Upper lobe of left lung (tissue), 6 donors: ENCODE measurements around the gene AKAP8L. TPM values are rescaled to one million over a fixed set of nuclear protein-coding genes. Genes with fewer than 3 reads are reported as not detected.

Experiments
- ATAC-seq, 2 donors: fragments of 200-7000 bp; cut with Tn5 transposase; one replicate each; pipeline ENCODE4 v1.9.1; 2022; ENCODE audit warnings: mild to moderate bottlenecking in 2 of 2, moderate library complexity in 2 of 2; ENCODE audit not compliant: low FRiP score in 2 of 2
- DNase-seq, 2 donors: peaks; one replicate each; pipeline ENCODE4 v3.0.0-alpha.2; 2019 to 2020
- H3K27ac ChIP-seq, 4 donors: fragments of 200-600 bp; sonication (generic); one replicate each; pipeline ENCODE4 v1.5.1; 2016 to 2019
- H3K27me3 ChIP-seq, 4 donors: fragments of 200-600 bp; sonication (generic); one replicate each; pipeline ENCODE4 v1.5.1; 2017 to 2019
- H3K36me3 ChIP-seq, 4 donors: fragments of 200-600 bp; sonication (generic); one replicate each; pipeline ENCODE4 v1.5.1; 2016 to 2019
- H3K4me1 ChIP-seq, 4 donors: fragments of 200-600 bp; sonication (generic); one replicate each; pipeline ENCODE4 v1.5.1; 2018 to 2019
- H3K4me3 ChIP-seq, 4 donors: fragments of 200-600 bp; sonication (generic); one replicate each; pipeline ENCODE4 v1.5.1; 2017 to 2019; ENCODE audit warnings: mild to moderate bottlenecking in 2 of 4, moderate library complexity in 1 of 4
- H3K9me3 ChIP-seq, 4 donors: fragments of 200-600 bp; sonication (generic); one replicate each; pipeline ENCODE4 v1.5.1; 2018 to 2019
- CTCF ChIP-seq, 6 experiments: fragments of 450-650 bp in 4 of 6; fragments of 200-600 bp in 2 of 6; sonication (generic) in 2 of 6; IDR thresholded peaks; one replicate each; pipeline ENCODE4 v1.5.1; 2016 to 2019; ENCODE audit warnings: antibody characterized with exemption in 6 of 6
- EP300 ChIP-seq, 4 donors: sonication (generic); formaldehyde crosslinking; IDR thresholded peaks; one replicate each; pipeline ENCODE4 v1.5.1; 2017; ENCODE audit warnings: antibody characterized with exemption in 4 of 4, control low read depth in 2 of 4
- POLR2A ChIP-seq, 4 donors: fragments of 450-650 bp; IDR thresholded peaks; one replicate each; pipeline ENCODE4 v1.5.1; 2016 to 2017; ENCODE audit warnings: antibody characterized with exemption in 4 of 4, mild to moderate bottlenecking in 2 of 4
- POLR2AphosphoS5 ChIP-seq, 2 donors: sonication (generic); formaldehyde crosslinking; IDR thresholded peaks; one replicate each; pipeline ENCODE4 v1.5.1; 2017; ENCODE audit warnings: antibody characterized with exemption in 2 of 2
- WGBS, 2 donors: methylation state at CpG; one replicate each; pipeline ENCODE4 v1.1.5; 2017 to 2018; 5-methylcytosine and 5-hydroxymethylcytosine counted together
- total RNA-seq, 6 donors: library from RNA; depleted of rRNA in 4 of 6; stranded (reverse); fragments of >200 nt in 4 of 6; gene quantifications; one replicate each; pipeline versions ENCODE4 v1.1.0 to v1.2.1, GENCODE V29; 2016 to 2021
- donor health status: DM: no; HTN: no; CAD: no; lungs with moderate emphysema.
- donor health status: DM: no; HTN: yes; CAD: no; lungs with severe emphysema.

Gene AKAP8L
- total RNA-seq, 6 donors from 2014 or later: 79.8 to 476 (median 91.2) TPM

- ATAC-seq: no peak
- H3K4me1 ChIP-seq: peaks cover 26 to 54% (median 41%) of the 10 kb centered on the region in 4 donors
- H3K4me3 ChIP-seq: no peak overlapping the region
- TF ChIP-seq POLR2AphosphoS5 (IDR thresholded peaks at IDR 0.05) (no peak), EP300 (IDR thresholded peaks at IDR 0.05) (no peak), POLR2A (IDR thresholded peaks at IDR 0.05) (no peak), CTCF (IDR thresholded peaks at IDR 0.05) (no peak)
- DNase-seq: no peak
- peak overlapping the region; percentile 30 to 74 (median 65) for H3K27ac ChIP-seq
- no peaks in the 10 kb centered on the region for H3K27me3 ChIP-seq
- H3K36me3 ChIP-seq: peaks cover 9 to 46% (median 37%) of the 10 kb centered on the region in 4 donors
- peaks cover 0 to 5% (median 0%) of the 10 kb centered on the region in 4 donors for H3K9me3 ChIP-seq
- 69 to 87% methylated on average over 12 of the region's 12 CpGs for WGBS, 2 donors
Observed at GRCh38 chr19:15421136-15421695, 2.4 kb upstream of the AKAP8L start.

DNA sequence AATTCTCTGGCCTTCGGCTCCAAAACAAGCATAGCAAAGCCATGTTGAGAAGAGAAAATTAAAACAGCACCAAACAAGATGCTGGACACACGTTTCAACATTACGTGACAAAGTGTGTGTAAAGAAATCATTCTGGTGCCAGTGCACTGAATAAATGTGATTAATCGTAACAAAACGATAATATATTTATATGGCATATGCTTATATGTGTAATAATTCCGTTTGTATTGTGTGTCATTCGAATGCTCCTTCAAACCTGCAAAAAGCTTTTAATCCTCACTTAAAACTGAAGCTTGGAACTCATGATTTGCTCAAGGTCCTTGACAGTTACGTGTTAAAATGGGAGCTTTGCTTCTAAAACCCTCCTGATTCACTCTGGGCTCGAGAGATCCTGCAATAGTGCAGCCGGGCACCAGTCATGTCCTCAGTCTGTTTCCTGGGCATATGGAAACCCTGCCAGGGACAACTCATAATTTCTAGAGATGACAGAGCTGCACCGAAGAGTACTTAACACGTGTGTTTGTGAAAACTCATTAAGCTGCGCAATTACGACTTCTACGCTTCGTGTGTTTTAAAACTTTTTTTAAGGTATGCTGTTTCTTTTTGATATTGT lies 731 bp upstream of the AKAP8L start:
- Histone ChIP-seq H3K27me3 (no peaks in the 10 kb centered on the region), H3K4me1 (peaks cover 31 to 62% (median 44%) of the 10 kb centered on the region in 4 donors), H3K4me3 (peak overlapping the region; percentile 38 to 97 (median 74)), H3K36me3 (peaks cover 5 to 30% (median 24%) of the 10 kb centered on the region in 4 donors), H3K9me3 (peaks cover 0 to 5% (median 0%) of the 10 kb centered on the region in 4 donors), H3K27ac (peak overlapping the region; percentile 8 to 92 (median 78))
- DNase-seq (no peak), ATAC-seq (no peak)
- TF ChIP-seq CTCF (IDR thresholded peaks at IDR 0.05) (peak in 1 of 6 experiments; percentile 1), EP300 (IDR thresholded peaks at IDR 0.05) (no peak)
- WGBS, 2 donors: 17 to 30% methylated on average over 16 of the region's 16 CpGs

- Histone ChIP-seq H3K27me3 (no peaks in the 10 kb centered on the region), H3K4me1 (peaks cover 35 to 70% (median 49%) of the 10 kb centered on the region in 4 donors), H3K36me3 (peaks cover 0 to 17% (median 10%) of the 10 kb centered on the region in 4 donors), H3K4me3 (peak overlapping the region; percentile 71 to 97 (median 82)), H3K27ac (peak overlapping the region; percentile 90 to 92 (median 90)), H3K9me3 (peaks cover 0 to 2% (median 0%) of the 10 kb centered on the region in 4 donors)
- no peak for TF ChIP-seq POLR2AphosphoS5 (IDR thresholded peaks at IDR 0.05)
- no peak for TF ChIP-seq EP300 (IDR thresholded peaks at IDR 0.05)
- TF ChIP-seq CTCF (IDR thresholded peaks at IDR 0.05): no peak
- no peak for TF ChIP-seq POLR2A (IDR thresholded peaks at IDR 0.05)
- DNase-seq (no peak), ATAC-seq (no peak)
- WGBS, 2 donors: 1 to 3% methylated on average over 12 to 16 of the region's 16 CpGs
Observed at GRCh38 chr19:15418231-15418578, 583 bp downstream of the AKAP8L start.

DNA sequence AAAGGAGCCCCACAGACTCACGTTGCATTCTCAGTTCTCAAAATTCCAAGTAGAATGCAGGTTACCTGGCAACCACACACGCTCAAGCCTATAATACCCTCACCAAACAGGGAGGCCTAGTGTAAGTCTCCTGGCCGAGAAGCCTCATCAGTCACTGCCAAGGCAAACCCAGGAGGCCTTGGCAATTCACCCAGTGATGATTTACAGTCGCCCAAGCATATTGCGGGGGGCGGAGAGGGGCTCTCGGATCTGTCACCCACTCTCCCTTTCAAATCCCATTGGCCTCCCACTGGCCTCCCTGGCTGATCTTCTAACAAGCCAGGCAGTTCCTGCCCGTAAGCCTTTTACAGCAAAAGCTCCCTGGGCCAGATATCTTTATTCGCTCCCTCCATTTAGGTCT lies 1.1 kb downstream of the AKAP8L start:
- peaks cover 39 to 70% (median 52%) of the 10 kb centered on the region in 4 donors for H3K4me1 ChIP-seq
- peaks cover 0 to 12% (median 5%) of the 10 kb centered on the region in 4 donors for H3K36me3 ChIP-seq
- peak overlapping the region; percentile 71 to 97 (median 82) for H3K4me3 ChIP-seq
- TF ChIP-seq CTCF (IDR thresholded peaks at IDR 0.05) (no peak), POLR2AphosphoS5 (IDR thresholded peaks at IDR 0.05) (no peak), EP300 (IDR thresholded peaks at IDR 0.05) (no peak), POLR2A (IDR thresholded peaks at IDR 0.05) (no peak)
- WGBS, 2 donors: 9 to 11% methylated on average over 8 to 9 of the region's 9 CpGs
- H3K27me3 ChIP-seq: no peaks in the 10 kb centered on the region
- H3K27ac ChIP-seq: peak overlapping the region; percentile 90 to 92 (median 90)
- DNase-seq (no peak), ATAC-seq (no peak)
- H3K9me3 ChIP-seq: no peaks in the 10 kb centered on the region
